Sigmoid colon (tissue), 4 donors: ENCODE measurements around the gene DNAJC12.

Source experiments
- CTCF ChIP-seq, 4 experiments: fragments of 450-650 bp in 3 of 4; fragments of 200-600 bp in 1 of 4; IDR thresholded peaks; one replicate each; pipeline ENCODE4 v1.5.1; 2016 to 2019; ENCODE audit warnings: antibody characterized with exemption in 4 of 4, mild to moderate bottlenecking in 3 of 4, moderate library complexity in 2 of 4
- POLR2A ChIP-seq, 2 donors: fragments of 450-650 bp; IDR thresholded peaks; one replicate each; pipeline ENCODE4 v1.6.1; 2016; ENCODE audit warnings: antibody characterized with exemption in 2 of 2, mild to moderate bottlenecking in 2 of 2, moderate library complexity in 2 of 2
- POLR2AphosphoS5 ChIP-seq, 4 donors: sonication (generic); formaldehyde crosslinking; IDR thresholded peaks; one replicate each; pipeline ENCODE4 v1.6.1; 2017; ENCODE audit warnings: antibody characterized with exemption in 4 of 4

GRCh38 chr10:67827811-67828210 lies 10.2 kb downstream of the DNAJC12 start:
- TF ChIP-seq POLR2A (IDR thresholded peaks at IDR 0.05) (no peak), CTCF (IDR thresholded peaks at IDR 0.05) (no peak), POLR2AphosphoS5 (IDR thresholded peaks at IDR 0.05) (no peak)
